ENCODE data around the gene SNAPC4.

GRCh38 chr9:136442265-136442664 is 42.3 kb upstream of the SNAPC4 start:
- TF ChIP-seq POLR2A (IDR thresholded peaks at IDR 0.05; ENCODE audit: low read length) (no peak), GATA1 (IDR thresholded peaks at IDR 0.05; ENCODE audit: low read depth, low read length) (no peak)

Measured in erythroblast (primary cell).